GM12872 (cell line): ENCODE results near the gene ITPR2.

Source experiments
- TF ChIP-seq, protein P1 (sequence below): IDR thresholded peaks from 3 replicates; pipeline ENCODE4 v1.5.1; 2011; ENCODE audit warnings: low read depth, mild to moderate bottlenecking, low read length, moderate library complexity; ENCODE audit not compliant: insufficient read depth

ITPR2 gene

GRCh38 chr12:26546535-26547314 is 286.3 kb downstream of the ITPR2 start:
- TF ChIP-seq, protein P1, sequence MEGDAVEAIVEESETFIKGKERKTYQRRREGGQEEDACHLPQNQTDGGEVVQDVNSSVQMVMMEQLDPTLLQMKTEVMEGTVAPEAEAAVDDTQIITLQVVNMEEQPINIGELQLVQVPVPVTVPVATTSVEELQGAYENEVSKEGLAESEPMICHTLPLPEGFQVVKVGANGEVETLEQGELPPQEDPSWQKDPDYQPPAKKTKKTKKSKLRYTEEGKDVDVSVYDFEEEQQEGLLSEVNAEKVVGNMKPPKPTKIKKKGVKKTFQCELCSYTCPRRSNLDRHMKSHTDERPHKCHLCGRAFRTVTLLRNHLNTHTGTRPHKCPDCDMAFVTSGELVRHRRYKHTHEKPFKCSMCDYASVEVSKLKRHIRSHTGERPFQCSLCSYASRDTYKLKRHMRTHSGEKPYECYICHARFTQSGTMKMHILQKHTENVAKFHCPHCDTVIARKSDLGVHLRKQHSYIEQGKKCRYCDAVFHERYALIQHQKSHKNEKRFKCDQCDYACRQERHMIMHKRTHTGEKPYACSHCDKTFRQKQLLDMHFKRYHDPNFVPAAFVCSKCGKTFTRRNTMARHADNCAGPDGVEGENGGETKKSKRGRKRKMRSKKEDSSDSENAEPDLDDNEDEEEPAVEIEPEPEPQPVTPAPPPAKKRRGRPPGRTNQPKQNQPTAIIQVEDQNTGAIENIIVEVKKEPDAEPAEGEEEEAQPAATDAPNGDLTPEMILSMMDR = no peak

DNA sequence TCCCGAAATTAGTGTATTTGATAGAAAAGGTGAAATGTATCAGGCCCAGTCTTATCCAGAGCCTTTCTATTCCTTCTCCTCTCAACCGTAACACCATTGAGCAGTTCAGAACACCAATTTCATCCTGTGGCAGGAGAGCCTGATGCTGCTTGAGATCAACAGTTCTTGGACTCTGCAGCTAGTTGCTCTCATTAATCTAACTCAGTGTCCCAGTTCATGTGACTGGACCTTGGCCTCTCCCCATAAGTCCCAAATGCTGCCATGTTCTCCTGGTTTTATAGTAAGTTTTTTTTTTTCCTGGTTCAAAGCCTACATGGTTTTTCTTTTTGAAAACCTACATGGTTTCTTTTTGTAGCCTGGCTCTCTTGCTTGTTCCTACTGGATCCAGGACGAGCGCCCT is 293.9 kb downstream of the ITPR2 start:
- TF ChIP-seq, protein P1 = no peak

- TF ChIP-seq, protein P1 = no peak
Observed at GRCh38 chr12:26537651-26538050, 295.3 kb downstream of the ITPR2 start.

DNA sequence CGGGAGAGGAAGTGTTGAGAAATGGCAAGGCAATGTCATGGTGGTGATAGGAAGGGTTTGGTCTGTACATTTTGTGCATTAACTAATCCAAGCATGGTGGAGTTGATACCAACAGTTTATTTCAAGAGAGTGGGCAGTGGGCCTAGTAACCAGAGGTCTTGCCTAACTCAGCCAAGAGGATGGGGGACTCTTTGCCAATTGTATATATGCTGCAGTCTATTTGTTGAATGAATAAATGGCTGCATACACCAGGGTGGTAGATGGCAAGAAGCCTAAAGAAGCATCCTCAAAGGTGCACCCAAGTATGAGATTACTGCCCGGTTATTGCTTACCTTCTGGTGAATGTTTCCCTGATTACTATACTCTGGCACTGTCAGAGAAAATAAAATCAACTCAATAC is 295.9 kb downstream of the ITPR2 start:
- TF ChIP-seq, protein P1 = no peak

DNA sequence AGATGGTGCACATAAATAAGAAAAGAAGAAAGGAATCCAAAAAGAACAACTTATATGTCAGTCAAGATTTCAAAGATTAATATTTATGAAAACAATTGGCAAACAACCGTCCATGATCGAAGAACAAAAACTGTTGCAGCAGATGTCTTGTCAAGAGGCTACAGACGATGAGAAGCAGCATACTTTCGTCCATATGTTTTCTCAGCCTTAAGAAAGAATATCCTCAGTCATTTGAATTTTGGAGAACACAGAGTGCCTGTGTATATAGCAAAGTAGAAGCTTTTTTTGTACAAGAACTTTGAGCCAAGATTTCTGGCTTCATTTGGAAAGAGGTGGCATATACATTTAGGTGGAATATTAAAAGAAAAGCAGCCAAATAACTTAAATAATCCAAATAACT is 297.2 kb downstream of the ITPR2 start:
- TF ChIP-seq, protein P1 = no peak

- TF ChIP-seq, protein P1 = no peak
Observed at GRCh38 chr12:26534071-26534470, 298.9 kb downstream of the ITPR2 start.

DNA sequence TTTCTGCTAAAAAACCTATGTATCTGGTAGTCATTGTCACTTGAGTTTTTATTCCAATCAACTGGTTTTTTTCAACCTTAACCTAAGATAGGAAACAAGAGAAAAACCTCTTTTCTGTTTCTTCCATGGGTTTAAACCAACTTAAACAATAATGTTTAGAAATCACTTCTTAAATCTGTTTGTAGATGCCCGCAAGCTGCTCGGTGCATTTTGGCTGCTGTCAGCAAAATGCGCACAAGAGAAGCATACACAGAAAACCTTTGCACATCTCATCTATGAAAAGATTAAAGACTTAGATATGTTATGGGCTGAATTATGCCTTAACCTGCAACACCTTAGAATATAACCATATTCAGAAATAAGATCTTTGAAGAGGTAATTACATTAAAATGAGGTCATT is 299.8 kb downstream of the ITPR2 start:
- TF ChIP-seq, protein P1 = no peak

DNA sequence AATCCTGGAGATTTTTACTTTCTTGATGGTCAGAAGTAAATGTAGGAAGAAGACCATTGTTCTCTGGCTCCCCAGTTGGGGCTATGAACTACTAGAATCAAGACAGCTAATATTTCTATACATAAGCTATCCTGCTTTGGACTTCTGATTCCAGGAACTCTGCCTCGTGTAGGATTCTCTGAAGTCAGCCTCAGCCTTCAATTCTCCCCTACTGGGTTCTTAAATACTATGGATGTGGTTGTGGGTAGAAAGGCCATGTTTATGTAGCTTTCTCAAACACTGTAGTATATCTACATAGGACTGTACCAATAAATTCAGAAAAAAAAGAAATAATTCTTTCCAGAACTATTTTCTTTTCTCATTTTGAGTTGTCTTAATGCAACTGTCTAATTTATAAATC is 302.5 kb downstream of the ITPR2 start:
- TF ChIP-seq, protein P1 = no peak
